IMR-90 (cell line): ENCODE measurements around the gene TXNRD1. TPM values are rescaled to one million over a fixed set of nuclear protein-coding genes. Genes with fewer than 3 reads are reported as not detected.

Experiments used
- ATAC-seq: fragments of 200-7000 bp; cut with Tn5 transposase; 2 replicates; pipeline ENCODE4 v1.9.1; 2020; ENCODE audit warnings: low read depth, mild to moderate bottlenecking, moderate library complexity
- BruUV-seq: library from RNA; stranded (reverse); fragments of 400-500 nt; replicated peaks from 2 replicates; lab custom pipeline; 2021; lab: Mats Ljungman, UMichigan
- CTCF ChIA-PET: fragments of 300-600 bp; formaldehyde crosslinking; extraction: SDS; loops from one replicate; lab custom pipeline; 2021; ENCODE audit warnings: antibody characterized with exemption; lab: Yijun Ruan, JAX
- POLR2A ChIA-PET: fragments of 300-600 bp; sonication (Branson Sonifier 250); formaldehyde crosslinking; loops from one replicate; lab custom pipeline; 2022; ENCODE audit warnings: antibody characterized with exemption; ENCODE audit not compliant: unreplicated experiment; lab: Charles Lee
- DNase-seq: peaks from one replicate; pipeline ENCODE4 v3.0.0; 2013
- H2AFZ ChIP-seq: replicated peaks from 2 replicates; pipeline ENCODE3; 2013; ENCODE audit warnings: low read length, mild to moderate bottlenecking; ENCODE audit not compliant: poor library complexity
- H2AK5ac ChIP-seq: 2 replicates; pipeline ENCODE4 v1.6.1; 2013; ENCODE audit warnings: low read depth, low read length, inconsistent platforms
- H2AK9ac ChIP-seq: replicated peaks from 2 replicates; pipeline ENCODE3; 2013; ENCODE audit warnings: mild to moderate bottlenecking, low read depth, low read length, moderate library complexity; ENCODE audit not compliant: poor library complexity
- H2BK120ac ChIP-seq: 2 replicates; pipeline ENCODE4 v1.6.1; 2013; ENCODE audit warnings: low read depth, low read length, inconsistent platforms
- H2BK15ac ChIP-seq: 3 replicates; pipeline ENCODE4 v1.6.1; 2013; ENCODE audit warnings: low read depth, low read length, inconsistent platforms
- H2BK20ac ChIP-seq: 2 replicates; pipeline ENCODE4 v1.6.1; 2013; ENCODE audit warnings: low read depth, mild to moderate bottlenecking, inconsistent platforms, low read length, moderate library complexity
- H2BK5ac ChIP-seq: 2 replicates; pipeline ENCODE4 v1.6.1; 2013; ENCODE audit warnings: mild to moderate bottlenecking, low read depth, low read length, inconsistent platforms; ENCODE audit not compliant: poor library complexity, severe bottlenecking
- H3K14ac ChIP-seq: replicated peaks from 2 replicates; pipeline ENCODE4 v1.6.1; 2013; ENCODE audit warnings: low read depth, low read length, inconsistent platforms
- H3K18ac ChIP-seq: 2 replicates; pipeline ENCODE4 v1.6.1; 2013; ENCODE audit warnings: low read depth, low read length, control low read depth
- H3K23ac ChIP-seq: 2 replicates; pipeline ENCODE4 v1.6.1; 2013; ENCODE audit warnings: low read depth, low read length, inconsistent platforms
- H3K27ac ChIP-seq: 2 replicates; pipeline ENCODE4 v1.5.1; 2013; ENCODE audit warnings: mild to moderate bottlenecking, control low read depth, low read length; ENCODE audit not compliant: insufficient read depth
- H3K27me3 ChIP-seq: 2 replicates; pipeline ENCODE4 v1.6.1; 2013; ENCODE audit warnings: low read length; ENCODE audit not compliant: control insufficient read depth, insufficient read depth
- H3K36me3 ChIP-seq: 2 replicates; pipeline ENCODE4 v1.6.1; 2013; ENCODE audit warnings: low read length, mixed read lengths; ENCODE audit not compliant: control insufficient read depth, insufficient read depth
- H3K4ac ChIP-seq: 2 replicates; pipeline ENCODE4 v1.6.1; 2013; ENCODE audit warnings: low read depth, low read length, inconsistent platforms
- H3K4me1 ChIP-seq: 2 replicates; pipeline ENCODE4 v1.6.1; 2013; ENCODE audit warnings: low read length, mixed read lengths; ENCODE audit not compliant: control insufficient read depth, insufficient read depth
- H3K4me2 ChIP-seq: 2 replicates; pipeline ENCODE4 v1.6.1; 2013; ENCODE audit warnings: low read depth, mild to moderate bottlenecking, control low read depth, low read length, moderate library complexity
- H3K4me3 ChIP-seq: 2 replicates; pipeline ENCODE4 v1.5.1; 2013; ENCODE audit warnings: low read depth, mild to moderate bottlenecking, control low read depth, low read length, moderate library complexity; ENCODE audit not compliant: insufficient read depth
- H3K56ac ChIP-seq: 2 replicates; pipeline ENCODE4 v1.6.1; 2013; ENCODE audit warnings: low read length, inconsistent platforms; ENCODE audit not compliant: insufficient read depth; ENCODE audit errors: extremely low read depth
- H3K79me1 ChIP-seq, 2 experiments: 2 replicates each; pipeline ENCODE4 v1.6.1; 2013; ENCODE audit warnings: low read length in 2 of 2, inconsistent platforms in 1 of 2, low read depth in 1 of 2
- H3K9ac ChIP-seq: 2 replicates; pipeline ENCODE4 v1.6.1; 2013; ENCODE audit warnings: low read depth, low read length, control low read depth
- H3K9me1 ChIP-seq: 2 replicates; pipeline ENCODE4 v1.6.1; 2013; ENCODE audit warnings: low read length, inconsistent platforms; ENCODE audit not compliant: insufficient read depth
- H3K9me3 ChIP-seq: 2 replicates; pipeline ENCODE4 v1.6.1; 2013; ENCODE audit warnings: low read length; ENCODE audit not compliant: control insufficient read depth, insufficient read depth
- H4K20me1 ChIP-seq: 2 replicates; pipeline ENCODE4 v1.6.1; 2013; ENCODE audit warnings: low read length, inconsistent platforms; ENCODE audit not compliant: insufficient read depth
- H4K5ac ChIP-seq: 2 replicates; pipeline ENCODE4 v1.6.1; 2013; ENCODE audit warnings: mild to moderate bottlenecking, low read depth, low read length, control low read depth
- H4K8ac ChIP-seq, 2 experiments: 2 replicates each; pipeline ENCODE4 v1.6.1; 2013; ENCODE audit warnings: low read depth in 2 of 2, low read length in 2 of 2, control low read depth in 1 of 2, inconsistent platforms in 1 of 2
- H4K91ac ChIP-seq: 2 replicates; pipeline ENCODE4 v1.6.1; 2013; ENCODE audit warnings: low read depth, low read length, inconsistent platforms; ENCODE audit not compliant: insufficient read depth
- BHLHE40 ChIP-seq: fragments of 150-350 bp; IDR thresholded peaks from 2 replicates; pipeline ENCODE4 v1.6.1; 2016; ENCODE audit warnings: mild to moderate bottlenecking, low read depth, low read length
- CEBPB ChIP-seq: IDR thresholded peaks from 2 replicates; pipeline ENCODE4 v1.6.1; 2012; ENCODE audit warnings: low read depth, low read length, improper control_type of control experiment
- CHD1 ChIP-seq: IDR thresholded peaks from 2 replicates; pipeline ENCODE4 v1.6.1; 2012; ENCODE audit warnings: low read depth, low read length, improper control_type of control experiment
- FOS ChIP-seq: fragments of 150-350 bp; IDR thresholded peaks from 2 replicates; pipeline ENCODE4 v1.6.1; 2016; ENCODE audit warnings: low read depth, low read length
- MAFK ChIP-seq: IDR thresholded peaks from 2 replicates; pipeline ENCODE4 v1.6.1; 2012; ENCODE audit warnings: low read depth, low read length, improper control_type of control experiment
- MAZ ChIP-seq: IDR thresholded peaks from 2 replicates; pipeline ENCODE4 v1.6.1; 2012; ENCODE audit warnings: low read depth, mild to moderate bottlenecking, low read length, improper control_type of control experiment, moderate library complexity, borderline replicate concordance
- MXI1 ChIP-seq: IDR thresholded peaks from 2 replicates; pipeline ENCODE4 v1.6.1; 2012; ENCODE audit warnings: low read depth, mild to moderate bottlenecking, low read length, moderate library complexity, borderline replicate concordance
- NFE2L2 ChIP-seq: fragments of 150-350 bp; IDR thresholded peaks from 2 replicates; pipeline ENCODE4 v1.6.1; 2016; ENCODE audit warnings: low read depth, mild to moderate bottlenecking, low read length
- POLR2A ChIP-seq: IDR thresholded peaks from 2 replicates; pipeline ENCODE4 v1.6.1; 2012; ENCODE audit warnings: mild to moderate bottlenecking, low read depth, low read length
- RAD21 ChIP-seq: IDR thresholded peaks from 2 replicates; pipeline ENCODE4 v1.6.1; 2012; ENCODE audit warnings: low read length, improper control_type of control experiment
- RCOR1 ChIP-seq: IDR thresholded peaks from 2 replicates; pipeline ENCODE4 v1.6.1; 2012; ENCODE audit warnings: mild to moderate bottlenecking, low read length, improper control_type of control experiment; ENCODE audit not compliant: insufficient replicate concordance
- RFX5 ChIP-seq: IDR thresholded peaks from 2 replicates; pipeline ENCODE4 v1.8.0; 2012; ENCODE audit warnings: low read depth, mild to moderate bottlenecking, low read length, moderate library complexity
- WGBS, 2 experiments: methylation state at CpG; one replicate each; pipeline versions ENCODE4 v1.1.5 to v1.1.7; 2013; ENCODE audit warnings: missing lambda C conversion rate in 2 of 2; ENCODE audit not compliant: insufficient read length in 1 of 2; ENCODE audit errors: extremely low coverage in 2 of 2; 5-methylcytosine and 5-hydroxymethylcytosine counted together
- dilution Hi-C: fragments of 300-500 bp; cut with HindIII; formaldehyde crosslinking; loops from one replicate; pipeline ENCODE4 v1.14.3; 2018; ENCODE audit warnings: low sequenced_read_pairs; ENCODE audit not compliant: unreplicated experiment
- in situ Hi-C: fragments of 300-500 bp; cut with MboI; formaldehyde crosslinking; loops from 3 replicates; pipeline ENCODE4 v1.14.3; 2019; ENCODE audit warnings: low sequenced_read_pairs, inconsistent platforms, mixed read lengths
- intact Hi-C: fragments of 100-400 bp; cut with micrococcal nuclease; formaldehyde crosslinking; loops from 2 replicates; pipeline ENCODE4 v1.10.0; 2022
- polyA plus RNA-seq, 3 experiments: library from polyadenylated mRNA; depleted of rRNA; stranded (reverse); fragments of >200 nt; gene quantifications; 2 replicates each; pipeline ENCODE4 v1.2.3, GENCODE V29; 2012; ENCODE audit warnings: low replicate concordance in 1 of 3
- total RNA-seq: library from RNA; depleted of rRNA; stranded (reverse); fragments of >200 nt; gene quantifications from 2 replicates; pipeline ENCODE4 v1.2.3, GENCODE V29; 2012
- TF ChIP-seq, protein P1 (sequence below): conservative IDR thresholded peaks from 2 replicates; pipeline ENCODE4 v1.5.1; 2012; ENCODE audit warnings: mild to moderate bottlenecking, low read depth, low read length, improper control_type of control experiment

TXNRD1 gene
- total and polyA plus RNA-seq, 2 of the 4 experiments (the other 2 are of a cell fraction), result 379 to 582 TPM

GRCh38 chr12:104297477-104298113 is 82.0 kb downstream of the TXNRD1 start:
- peaks cover 6% of the 10 kb centered on the region; the same call in 1 of the 2 replicates for H3K9me1 ChIP-seq
- H3K27me3 ChIP-seq, result no peaks in the 10 kb centered on the region
- peaks cover 98% of the 10 kb centered on the region for H4K20me1 ChIP-seq
- intact Hi-C loops (loop anchor here (10.0 kb wide), 1 partner anchor 423 kb away; no protein-coding TSS in a partner anchor), dilution Hi-C loops (no loop called here), in situ Hi-C loops (no loop called here)
- DNase-seq, result no peak
- no peak overlapping the region for H2BK15ac ChIP-seq
- H3K9ac ChIP-seq, result no peak overlapping the region
- ChIA-PET POLR2A (no interaction called here), CTCF (interaction anchor here (0.6 kb wide), 1 partner anchor 54 kb away, joined by 4 read pairs; no protein-coding TSS in a partner anchor)
- no peak overlapping the region for H4K8ac ChIP-seq
- peaks cover 21% of the 10 kb centered on the region for H3K4me1 ChIP-seq
- no peak overlapping the region for H3K27ac ChIP-seq
- no peak overlapping the region for H4K5ac ChIP-seq
- no peak overlapping the region for H3K56ac ChIP-seq
- TF ChIP-seq CEBPB (no peak), BHLHE40 (no peak), CHD1 (no peak), RCOR1 (no peak), MAFK (no peak), MXI1 (no peak), MAZ (no peak), FOS (no peak), NFE2L2 (no peak), RFX5 (no peak), POLR2A (no peak), RAD21 (no peak)
- TF ChIP-seq, protein P1, sequence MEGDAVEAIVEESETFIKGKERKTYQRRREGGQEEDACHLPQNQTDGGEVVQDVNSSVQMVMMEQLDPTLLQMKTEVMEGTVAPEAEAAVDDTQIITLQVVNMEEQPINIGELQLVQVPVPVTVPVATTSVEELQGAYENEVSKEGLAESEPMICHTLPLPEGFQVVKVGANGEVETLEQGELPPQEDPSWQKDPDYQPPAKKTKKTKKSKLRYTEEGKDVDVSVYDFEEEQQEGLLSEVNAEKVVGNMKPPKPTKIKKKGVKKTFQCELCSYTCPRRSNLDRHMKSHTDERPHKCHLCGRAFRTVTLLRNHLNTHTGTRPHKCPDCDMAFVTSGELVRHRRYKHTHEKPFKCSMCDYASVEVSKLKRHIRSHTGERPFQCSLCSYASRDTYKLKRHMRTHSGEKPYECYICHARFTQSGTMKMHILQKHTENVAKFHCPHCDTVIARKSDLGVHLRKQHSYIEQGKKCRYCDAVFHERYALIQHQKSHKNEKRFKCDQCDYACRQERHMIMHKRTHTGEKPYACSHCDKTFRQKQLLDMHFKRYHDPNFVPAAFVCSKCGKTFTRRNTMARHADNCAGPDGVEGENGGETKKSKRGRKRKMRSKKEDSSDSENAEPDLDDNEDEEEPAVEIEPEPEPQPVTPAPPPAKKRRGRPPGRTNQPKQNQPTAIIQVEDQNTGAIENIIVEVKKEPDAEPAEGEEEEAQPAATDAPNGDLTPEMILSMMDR, result no peak
- ATAC-seq, result no peak
- no peaks in the 10 kb centered on the region for H3K9me3 ChIP-seq
- no peak overlapping the region for H4K91ac ChIP-seq
- no CpG with 5 or more reads among the region's 10 CpGs for WGBS, 2 experiments
- no peak overlapping the region for H2AK5ac ChIP-seq
- H3K79me1 ChIP-seq, result peaks cover 4 to 28% of the 10 kb centered on the region in 2 experiments; a peak in 2 of 4 replicates
- H2BK120ac ChIP-seq, result no peak overlapping the region
- no peak overlapping the region for H3K4ac ChIP-seq
- no peak overlapping the region for H3K18ac ChIP-seq
- H3K23ac ChIP-seq, result no peak overlapping the region
- no peak overlapping the region for H2AK9ac ChIP-seq
- H3K4me3 ChIP-seq, result no peak overlapping the region
- no peak overlapping the region for H3K4me2 ChIP-seq
- H2BK20ac ChIP-seq, result no peak overlapping the region
- BruUV-seq, result no TSS peak
- H3K36me3 ChIP-seq, result peaks cover 47% of the 10 kb centered on the region
- H2BK5ac ChIP-seq, result no peak overlapping the region
- no peak overlapping the region for H2AFZ ChIP-seq
- no peak overlapping the region for H3K14ac ChIP-seq
